ENCODE data around the gene CPNE1.

CPNE1 gene

DNA sequence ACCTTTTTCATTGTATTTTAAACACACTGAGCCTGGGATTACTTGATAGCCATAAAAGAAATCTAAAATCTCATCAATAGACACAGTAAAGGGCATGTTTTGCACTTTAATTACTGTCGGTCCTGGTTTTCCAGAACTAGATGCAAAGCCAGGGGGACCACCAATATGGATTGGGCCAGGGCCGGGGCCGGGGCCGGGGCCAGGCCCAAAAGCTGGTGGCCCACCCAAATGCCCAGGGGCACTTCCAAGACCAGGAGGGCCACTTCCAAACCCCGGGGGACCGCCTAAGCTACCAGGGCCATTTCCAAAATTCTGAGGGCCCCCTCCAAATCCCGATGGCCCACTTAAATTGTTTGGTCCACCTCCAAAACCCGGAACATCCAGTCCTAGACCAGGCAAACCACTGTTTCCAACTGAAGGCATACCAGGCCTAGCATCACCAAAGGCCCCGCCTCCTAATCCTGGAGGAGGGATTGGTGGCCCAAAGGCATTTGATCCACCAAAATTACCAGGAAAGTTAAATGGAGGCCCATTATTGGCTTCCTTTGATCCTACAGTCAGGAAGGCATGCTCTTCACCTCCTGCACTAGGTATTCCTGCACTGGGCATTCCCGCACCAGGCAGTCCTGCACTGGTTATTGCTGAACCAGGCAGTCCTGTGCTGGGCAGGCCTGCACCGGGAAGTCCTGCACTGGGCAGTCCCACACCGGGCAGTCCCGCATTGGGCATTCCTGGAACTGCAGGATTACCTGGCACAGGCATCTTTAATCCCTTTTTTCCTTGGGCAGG lies 11.9 kb downstream of the CPNE1 start:
- DNase-seq: no peak

DNA sequence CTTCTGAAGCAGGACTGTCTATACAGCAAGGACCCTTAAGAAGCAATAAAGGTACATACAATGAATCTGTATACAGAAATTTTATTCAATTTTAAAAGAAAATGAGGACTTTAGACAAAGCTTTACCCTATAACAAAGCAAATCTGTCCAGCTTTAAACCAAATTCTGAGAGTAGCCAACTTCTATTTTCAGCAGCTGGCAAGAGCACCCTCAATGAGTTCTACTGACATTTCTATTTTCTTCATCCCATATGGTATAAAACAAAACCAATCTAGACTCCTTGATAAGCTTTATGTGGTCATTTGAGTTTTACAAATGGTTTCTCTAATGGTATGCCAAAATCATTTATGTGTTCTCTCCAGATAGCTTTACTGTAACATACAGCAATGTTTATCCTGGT lies 12.7 kb downstream of the CPNE1 start:
- DNase-seq: no peak

DNA sequence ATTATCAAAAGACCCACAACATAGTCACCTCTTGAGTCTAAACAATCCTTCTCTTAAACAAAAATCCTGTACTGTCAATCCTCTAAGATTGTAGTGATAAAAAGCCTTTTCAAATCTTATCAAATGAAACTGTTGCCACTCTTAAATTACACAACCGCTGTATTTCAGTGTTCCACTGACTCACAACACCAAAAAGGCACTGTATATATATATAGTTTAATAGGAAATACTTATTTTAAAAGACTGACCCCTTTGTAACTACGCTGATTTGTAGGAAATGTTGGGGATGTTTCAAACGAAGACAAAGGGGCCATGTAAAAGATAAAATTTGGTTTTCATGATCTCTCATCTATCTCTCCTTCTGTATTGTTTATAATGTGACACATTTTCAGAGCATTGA lies 14.1 kb downstream of the CPNE1 start:
- DNase-seq: no peak

DNA sequence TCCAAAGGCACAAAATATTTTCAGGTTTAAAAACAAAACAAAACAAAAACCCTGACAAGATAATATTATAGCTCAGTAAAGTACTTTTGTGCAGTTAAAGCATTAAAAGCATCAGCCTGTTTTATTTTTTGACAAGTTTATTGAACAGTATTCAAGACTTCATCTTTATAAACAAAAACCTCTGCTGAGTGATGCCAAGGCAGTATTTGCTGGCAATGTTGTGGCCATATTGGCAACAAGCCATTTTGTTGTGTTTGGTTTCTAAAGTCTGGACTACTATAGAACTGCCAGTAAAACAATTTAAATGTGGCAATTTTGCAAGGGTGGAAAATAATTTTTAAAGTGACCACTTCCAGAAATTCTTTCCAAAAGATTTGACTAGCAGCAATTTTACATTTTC lies 15.9 kb downstream of the CPNE1 start:
- no peak for DNase-seq

DNA sequence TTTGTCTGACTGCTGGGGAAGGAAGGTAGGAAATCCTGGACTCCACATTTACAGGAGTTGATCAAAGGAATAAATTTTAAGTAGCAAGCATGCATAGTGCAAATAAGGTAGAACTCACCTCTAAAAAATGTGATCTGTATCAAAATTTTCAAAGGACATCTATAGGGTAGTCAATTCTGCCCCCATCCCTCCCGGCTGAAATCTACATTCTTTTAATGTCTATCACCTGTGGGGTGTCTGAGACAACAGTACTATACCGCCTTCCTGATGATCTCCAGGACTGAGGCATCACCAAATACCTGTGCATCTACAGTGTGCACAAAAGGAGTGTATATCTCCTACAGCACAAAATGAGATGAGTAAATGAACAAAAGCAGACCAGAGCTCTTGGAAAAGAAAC lies 19.9 kb downstream of the CPNE1 start:
- DNase-seq: no peak

DNA sequence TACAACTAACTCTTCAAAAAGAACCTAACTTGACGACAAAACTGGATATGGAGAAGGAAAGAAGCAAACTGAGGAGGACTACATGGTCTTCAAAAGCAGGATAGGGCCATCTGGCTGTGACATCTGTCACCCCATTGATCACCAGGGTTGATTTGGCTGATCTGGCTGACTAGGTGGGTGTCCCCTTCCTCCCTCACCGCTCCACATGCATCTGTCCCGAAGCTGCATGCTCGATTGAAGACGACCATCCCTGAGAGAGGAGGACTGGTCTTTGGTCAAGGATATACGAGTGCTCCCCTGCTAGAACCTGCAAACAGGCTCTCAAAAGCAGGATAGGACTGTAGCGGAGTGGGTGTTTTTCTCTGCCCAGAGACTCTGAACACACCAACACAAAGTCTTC lies 21.7 kb downstream of the CPNE1 start:
- DNase-seq: no peak

DNA sequence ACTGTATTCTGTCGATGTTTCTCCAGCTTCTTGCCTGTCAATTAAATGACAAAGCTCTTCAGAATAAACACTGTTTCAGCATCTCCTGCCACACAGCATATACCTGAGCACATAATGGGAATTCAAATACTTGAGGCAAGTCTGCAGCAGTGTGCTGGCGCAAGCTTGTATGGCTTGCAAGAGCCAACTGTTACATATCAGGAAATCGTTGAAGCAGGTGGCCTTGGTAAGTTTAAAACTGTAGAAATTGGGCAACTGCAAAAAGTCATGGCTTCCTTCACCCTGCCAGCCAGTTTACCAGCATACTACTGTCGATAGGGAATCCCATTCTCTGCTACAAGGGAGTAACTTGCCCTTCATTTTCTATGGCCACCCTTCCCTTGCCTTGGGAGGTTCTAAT lies 23.0 kb downstream of the CPNE1 start:
- no peak for DNase-seq

DNA sequence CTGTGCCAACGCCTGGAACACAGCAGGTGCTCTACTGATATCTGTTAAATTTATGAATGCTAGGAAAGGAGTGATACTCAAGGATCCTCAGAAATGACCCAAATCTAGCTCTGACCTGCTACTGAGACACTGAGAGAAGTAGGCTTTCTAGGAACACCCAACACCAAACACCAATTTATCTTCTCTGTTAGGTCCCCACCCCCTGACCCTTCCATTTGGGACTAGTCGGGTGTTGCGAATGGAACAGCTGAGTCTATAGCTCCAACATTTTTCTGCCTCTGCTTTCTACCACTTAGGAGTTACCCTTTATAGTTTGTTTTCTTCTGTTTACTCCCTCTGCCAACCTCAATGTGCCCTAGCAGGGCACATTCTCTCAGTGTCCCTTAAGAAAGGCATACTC lies 24.0 kb downstream of the CPNE1 start:
- DNase-seq: no peak

DNA sequence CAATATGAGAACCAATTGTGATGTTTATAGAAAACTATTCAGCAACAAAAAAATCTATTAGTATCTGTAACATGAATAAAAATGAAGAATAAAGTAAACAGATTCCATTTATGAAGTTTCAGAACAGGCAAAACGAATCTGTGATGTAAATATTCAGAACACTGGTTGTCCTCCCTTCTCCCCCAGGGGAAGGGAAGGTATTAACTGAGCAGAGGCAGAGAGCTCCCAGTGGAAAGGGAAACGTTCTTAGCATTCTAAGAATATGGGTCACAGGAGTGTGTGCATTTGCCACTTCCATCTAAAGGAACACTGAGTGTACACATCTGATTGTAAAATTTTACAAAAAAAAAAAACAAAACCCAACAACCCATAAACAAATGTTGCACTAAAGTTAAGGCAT lies 25.9 kb downstream of the CPNE1 start:
- no peak for DNase-seq

DNA sequence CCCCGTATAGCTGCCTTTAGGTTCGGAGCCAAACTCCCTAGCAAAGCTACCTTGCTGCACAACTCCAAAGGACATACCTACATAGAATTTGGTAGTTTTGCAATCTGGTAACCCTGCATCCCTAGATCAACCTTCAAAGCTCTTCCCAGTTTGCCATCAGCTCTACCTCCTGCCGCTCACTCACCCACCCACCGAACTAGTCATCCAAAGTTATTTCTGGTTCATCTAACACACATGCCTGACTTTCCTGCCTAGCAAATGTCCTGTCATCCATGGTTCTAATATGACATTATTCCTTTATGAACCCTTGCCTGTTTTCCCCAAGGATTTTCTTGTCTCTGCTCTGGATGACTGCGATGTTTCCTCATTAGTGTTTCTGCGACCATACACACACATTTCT lies 27.4 kb downstream of the CPNE1 start:
- no peak for DNase-seq

DNA sequence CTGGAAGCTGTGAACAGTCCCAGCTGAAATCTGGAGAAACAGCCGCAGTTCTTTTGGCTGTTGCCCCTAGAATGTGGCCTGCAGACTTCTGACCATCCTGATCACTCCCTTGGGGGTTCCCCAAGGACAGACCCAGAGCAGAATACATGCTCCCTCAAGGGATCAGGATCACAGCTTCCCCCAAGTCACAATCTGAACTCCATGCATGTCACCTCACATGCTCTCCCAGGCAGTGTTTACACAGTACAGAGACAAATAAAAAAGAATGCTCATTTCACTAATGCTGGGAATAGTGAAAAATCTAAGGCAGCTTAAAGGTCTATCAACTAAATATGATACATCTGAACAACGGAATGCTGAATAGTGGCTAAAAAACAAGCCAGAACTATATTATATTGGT lies 28.6 kb downstream of the CPNE1 start:
- DNase-seq: no peak

DNA sequence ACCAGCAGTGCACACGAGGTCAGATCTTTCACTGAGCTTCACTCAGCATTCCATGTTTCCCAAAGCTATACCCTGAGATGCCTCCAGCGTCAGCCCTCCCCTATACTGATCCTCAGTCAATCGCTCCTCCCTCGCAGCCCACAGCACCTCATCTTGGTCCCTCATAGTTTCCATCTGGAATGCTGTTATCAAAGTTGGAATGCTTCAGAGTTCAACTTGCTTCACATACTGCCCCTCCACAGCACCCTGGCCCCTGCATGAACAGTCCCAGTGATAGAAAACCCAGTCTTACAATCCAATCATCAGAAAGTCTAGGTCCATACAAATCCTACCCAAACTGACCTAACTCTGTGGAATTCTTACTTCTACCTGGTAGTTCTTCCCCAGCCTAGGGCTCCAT lies 29.0 kb downstream of the CPNE1 start:
- DNase-seq: no peak

DNA sequence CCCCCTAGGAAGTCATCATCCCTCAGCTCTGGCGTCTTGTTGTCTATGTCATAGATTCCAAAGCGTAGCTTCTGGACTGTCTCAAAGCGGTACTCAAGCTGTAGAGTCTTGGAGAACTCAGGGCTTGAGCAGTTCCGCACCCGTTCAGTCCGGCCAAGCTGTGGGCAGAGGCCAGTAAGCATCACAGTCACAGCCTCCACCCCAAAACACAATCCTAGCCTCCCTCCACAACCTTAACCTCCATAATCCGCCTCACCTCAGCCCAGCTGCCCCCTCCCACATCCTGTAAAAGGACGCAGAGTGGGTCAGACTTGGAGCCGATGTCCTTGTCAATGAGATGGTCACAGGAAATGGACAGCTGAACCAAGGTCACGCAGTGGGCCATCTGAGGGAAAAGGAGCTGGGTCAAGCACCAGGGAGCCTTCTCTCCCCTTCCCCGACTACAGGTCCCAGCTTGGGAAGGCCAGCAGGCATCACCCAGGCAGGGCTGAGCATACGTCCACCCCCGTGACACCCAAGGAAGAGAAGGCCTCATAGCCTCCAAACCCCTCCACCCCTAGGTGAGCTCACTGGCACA lies 32.1 kb downstream of the CPNE1 start:
- no peak for DNase-seq

DNA sequence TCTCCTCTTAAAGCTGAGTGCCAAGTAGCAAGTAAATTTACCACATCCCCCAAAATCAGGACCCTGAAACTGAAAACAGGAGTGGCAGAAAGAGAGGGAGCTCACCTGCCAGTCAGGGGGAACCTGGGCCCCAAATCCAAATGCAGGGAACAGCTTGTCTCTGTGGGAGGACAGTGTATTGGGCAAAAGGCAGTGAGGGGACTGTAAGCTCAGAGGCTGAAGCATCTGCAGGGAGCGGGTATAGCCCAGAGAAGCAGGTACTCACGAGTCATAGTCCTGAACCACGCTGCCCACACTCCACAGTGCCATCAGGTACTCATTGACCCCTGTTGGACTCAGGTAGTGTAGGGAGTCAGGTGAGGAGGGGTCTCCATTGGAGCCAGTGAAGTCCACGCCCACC lies 34.1 kb downstream of the CPNE1 start:
- no peak for DNase-seq

DNA sequence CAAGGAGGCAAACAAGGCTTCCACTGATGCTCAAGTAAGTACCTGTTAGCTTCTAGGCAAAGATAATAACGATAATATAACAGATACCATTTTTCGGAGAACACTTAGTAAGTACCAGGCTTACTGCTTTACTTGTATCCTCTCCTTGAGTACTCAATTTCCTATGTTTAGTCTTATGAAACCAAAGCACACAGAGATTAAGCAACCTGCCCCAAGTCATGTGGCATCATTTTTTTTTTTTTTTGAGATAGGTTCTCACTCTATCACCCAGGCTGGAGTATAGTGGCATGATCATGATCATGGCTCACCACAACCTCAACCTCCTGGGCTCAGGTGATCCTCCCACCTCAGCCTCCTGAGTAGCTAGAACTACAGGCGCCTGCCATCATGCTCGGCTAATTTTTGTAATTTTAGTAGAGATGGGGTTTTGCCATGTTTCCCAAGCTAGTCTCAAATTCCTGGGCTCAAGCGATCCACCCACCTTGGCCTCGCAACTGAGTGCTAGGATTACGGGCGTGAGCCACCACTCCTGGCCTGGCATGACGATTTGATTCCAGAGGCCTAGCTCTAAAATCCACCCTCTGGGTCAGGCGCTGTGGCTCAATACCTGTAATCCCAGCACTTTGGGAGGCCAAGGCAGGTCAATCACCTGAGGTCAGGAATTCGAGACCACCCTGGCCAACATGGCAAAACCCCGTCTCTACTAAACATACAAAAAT lies 35.1 kb downstream of the CPNE1 start:
- no peak for DNase-seq

DNA sequence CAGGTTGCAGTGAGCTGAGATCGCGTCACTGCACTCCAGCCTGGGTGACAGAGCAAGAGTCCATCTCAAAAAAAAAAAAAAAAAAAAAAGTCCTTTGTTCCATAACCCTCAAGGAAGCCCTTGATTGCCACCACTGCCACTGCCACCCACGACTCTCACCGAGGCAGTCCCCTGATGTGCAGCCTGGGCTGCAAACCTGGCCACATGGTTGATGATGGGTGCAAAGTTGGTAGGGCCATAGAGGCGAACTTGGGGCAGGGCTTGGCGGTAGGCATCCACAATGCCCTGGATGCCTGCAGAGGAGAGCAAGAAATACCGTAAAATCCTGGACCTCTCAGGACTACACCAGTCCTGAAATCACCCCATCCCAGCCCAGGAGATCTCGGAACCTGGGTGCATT lies 37.6 kb downstream of the CPNE1 start:
- no peak for DNase-seq

DNA sequence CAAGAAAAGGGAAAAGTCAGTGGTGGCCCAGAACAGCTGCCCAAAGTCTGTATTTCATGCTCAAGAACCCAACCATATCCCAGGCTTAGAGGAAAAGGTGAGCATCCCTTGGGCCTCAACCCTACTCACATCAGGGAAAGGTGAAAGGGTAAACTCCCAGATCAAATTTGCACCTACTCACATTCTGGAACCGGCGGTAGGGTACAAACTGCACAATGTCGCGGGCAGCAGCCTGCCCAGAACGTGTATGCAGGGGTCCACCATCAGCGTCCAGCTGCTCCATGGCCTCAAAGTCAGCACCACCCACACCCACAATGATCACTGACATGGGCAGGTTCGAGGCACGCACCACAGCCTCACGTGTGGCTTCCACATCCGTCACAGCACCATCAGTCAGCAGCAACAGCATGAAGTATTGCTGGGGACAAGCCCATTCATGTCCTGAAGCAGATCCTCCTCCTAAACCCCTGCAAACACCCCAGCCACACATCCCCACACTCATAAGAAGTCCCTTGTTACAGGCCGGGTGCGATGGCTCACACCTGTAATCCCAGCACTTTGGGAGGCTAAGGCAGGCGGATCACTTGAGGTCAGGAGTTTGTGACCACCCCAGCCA lies 38.2 kb downstream of the CPNE1 start:
- no peak for DNase-seq

DNA sequence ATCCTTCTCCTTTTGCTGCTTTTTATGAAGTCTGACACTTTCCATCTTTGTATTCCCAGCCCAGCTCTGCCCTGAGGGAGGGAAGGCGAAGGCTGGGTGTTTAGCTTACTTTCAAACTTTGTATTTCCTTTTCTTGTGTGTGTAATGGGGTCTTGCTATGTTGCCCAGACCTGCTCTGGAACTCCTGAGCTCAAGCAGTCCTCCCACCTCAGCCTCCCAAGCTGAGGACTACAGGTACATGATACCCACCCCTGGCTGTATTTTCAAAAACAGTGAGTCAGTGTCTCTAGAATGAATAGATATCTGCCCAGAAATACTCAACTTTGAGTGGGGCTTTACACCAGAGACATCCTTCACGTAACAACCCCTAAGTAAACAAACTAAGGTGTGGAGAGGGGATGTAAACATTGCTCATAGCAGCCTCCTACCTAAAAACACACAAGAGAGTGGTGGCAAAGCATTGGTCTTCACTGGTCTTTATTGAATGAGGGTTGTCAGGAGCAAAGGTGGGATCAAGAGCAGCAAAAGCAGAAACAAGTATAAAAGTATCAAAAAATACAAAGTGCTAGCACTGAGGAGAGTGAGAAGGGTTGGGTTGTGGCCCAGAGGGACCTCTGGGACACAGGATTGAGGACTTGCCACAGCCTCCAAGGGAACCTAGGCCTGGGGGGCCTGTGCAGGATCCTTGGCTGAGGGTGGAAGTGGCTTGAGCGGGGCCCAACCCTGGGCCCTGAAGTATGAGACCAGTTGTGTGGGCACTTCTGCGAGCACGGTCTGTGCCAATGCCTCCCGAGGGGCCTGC lies 38.9 kb downstream of the CPNE1 start:
- no peak for DNase-seq

DNA sequence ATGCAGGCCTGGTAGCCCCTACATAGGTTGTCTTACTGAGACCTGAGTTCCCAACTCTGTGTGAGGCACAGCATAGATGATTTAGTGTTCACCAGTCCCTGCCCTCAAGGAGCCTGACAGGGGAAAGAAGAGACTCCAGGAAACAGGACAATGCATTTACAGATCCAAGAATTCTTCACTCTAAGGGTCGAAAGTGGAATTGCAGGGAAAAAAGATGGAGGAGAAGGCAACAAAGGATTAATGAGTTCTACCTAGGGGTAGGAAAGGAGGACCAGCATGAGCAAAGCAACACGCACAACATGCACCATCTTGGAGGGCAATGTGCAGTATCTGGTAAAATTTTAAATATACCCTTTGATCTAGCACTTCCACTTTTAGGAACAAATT lies 43.1 kb downstream of the CPNE1 start:
- no peak for DNase-seq

DNA sequence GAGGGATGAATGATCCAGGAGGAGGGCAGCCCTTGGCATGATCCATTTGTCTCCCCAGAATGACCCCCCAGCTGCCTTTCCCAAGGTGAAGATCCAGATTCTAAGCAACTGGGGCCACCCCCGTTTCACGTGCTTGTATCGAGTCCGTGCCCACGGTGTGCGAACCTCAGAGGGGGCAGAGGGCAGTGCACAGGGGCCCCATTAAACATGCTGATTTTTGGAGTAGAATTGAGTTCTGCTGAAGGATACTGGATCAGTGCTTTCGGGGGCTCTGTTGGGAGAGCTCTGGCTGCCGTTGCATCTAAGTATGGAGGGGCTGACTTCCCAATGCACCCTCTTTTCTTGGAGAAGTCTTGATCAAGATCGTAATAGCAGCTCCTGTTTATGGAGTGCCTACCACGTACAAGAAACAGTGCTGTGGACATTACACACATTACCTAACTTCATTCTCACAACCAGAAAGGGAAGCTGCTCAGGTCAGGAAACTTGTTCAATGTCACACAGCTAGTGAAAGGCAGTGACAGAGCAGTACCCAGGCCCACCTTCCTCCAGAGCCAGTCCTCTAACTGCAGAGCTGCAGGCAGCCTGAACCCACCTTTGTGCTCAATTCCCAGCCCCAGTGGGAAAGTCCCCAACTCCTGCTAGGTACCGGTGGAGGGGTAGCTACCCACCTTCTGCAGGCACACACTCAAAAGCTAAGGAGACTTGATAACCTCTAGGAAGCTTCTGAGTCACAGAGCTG lies 43.7 kb downstream of the CPNE1 start:
- DNase-seq: no peak

DNA sequence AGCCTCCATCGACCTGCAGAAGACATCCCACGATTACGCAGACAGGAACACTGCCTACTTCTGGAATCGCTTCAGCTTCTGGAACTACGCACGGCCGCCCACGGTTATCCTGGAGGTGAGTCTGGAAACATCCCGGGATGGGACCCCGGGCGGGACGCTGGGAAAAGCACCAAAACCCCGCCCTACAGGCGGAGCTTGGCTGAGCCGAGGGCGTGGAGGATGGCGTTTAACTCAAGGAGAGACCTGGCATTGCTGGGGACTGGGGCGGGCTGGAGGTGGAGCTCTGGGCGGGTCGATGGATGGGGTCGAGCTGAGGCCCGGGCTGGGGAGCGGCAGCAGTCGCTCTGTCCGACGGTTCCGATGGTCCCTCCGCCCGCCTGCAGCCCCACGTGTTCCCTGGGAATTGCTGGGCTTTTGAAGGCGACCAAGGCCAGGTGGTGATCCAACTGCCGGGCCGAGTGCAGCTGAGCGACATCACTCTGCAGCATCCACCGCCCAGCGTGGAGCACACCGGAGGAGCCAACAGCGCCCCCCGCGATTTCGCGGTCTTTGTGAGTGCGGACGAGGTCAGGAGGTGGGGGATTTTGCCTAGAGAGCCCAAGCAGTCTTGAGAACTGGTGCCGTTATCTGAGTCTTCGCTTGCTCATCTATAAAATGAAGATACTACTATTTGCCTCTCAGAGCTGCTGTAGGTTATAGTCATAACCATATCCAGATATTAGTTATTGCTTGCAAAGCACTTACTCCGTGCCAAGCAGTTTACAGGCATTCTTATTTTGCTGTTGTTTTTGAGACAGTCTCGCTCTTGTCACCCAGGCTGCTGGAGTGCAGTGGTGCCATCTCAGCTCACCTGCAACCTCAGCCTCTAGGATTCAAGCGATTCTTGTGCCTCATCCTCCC lies 45.3 kb downstream of the CPNE1 start:
- DNase-seq: peak; percentile 86

All from stimulated activated CD4-positive, alpha-beta T cell treated with anti-CD3 and anti-CD28 coated beads, Interleukin-4, amount 100 ng/mL, for 1 hour (primary cell).